OCI-LY7 (cell line): Measurements from ENCODE around the gene GPSM3. TPM values are rescaled to one million over a fixed set of nuclear protein-coding genes. Genes with fewer than 3 reads are reported as not detected.
"Not testable (repeated sequence)": the region's sequence is repeated elsewhere in the genome, so short reads cannot be mapped to it uniquely, and the experiment has no call there.

Experiments
- BruUV-seq: library from RNA; stranded (reverse); fragments of 400-500 nt; replicated peaks from 2 replicates; lab custom pipeline; 2021; lab: Mats Ljungman, UMichigan
- CTCF ChIA-PET: fragments of 300-600 bp; sonication (Branson Sonifier 250); formaldehyde crosslinking; loops from one replicate; lab custom pipeline; 2022; ENCODE audit warnings: antibody characterized with exemption; ENCODE audit not compliant: unreplicated experiment; lab: Charles Lee
- POLR2A ChIA-PET: fragments of 300-600 bp; sonication (Branson Sonifier 250); formaldehyde crosslinking; loops from one replicate; lab custom pipeline; 2022; ENCODE audit warnings: antibody characterized with exemption; lab: Charles Lee
- DNase-seq: peaks from one replicate; pipeline ENCODE4 v3.0.0-alpha.2; 2015; ENCODE audit warnings: low spot score
- H2AFZ ChIP-seq: fragments of 200-600 bp; sonication (generic), shearing (Covaris generic); 2 replicates; pipeline ENCODE4 v1.6.1; 2014; ENCODE audit warnings: mild to moderate bottlenecking, antibody characterized with exemption, low read length, moderate library complexity
- H3K27ac ChIP-seq: fragments of 200-600 bp; sonication (generic); 2 replicates; pipeline ENCODE4 v1.5.1; 2014; ENCODE audit warnings: mixed run types, low read depth, mild to moderate bottlenecking, moderate library complexity, low read length, inconsistent platforms; ENCODE audit not compliant: poor library complexity, severe bottlenecking
- H3K36me3 ChIP-seq: fragments of 200-600 bp; sonication (generic); 2 replicates; pipeline ENCODE4 v1.6.1; 2014; ENCODE audit warnings: mild to moderate bottlenecking, antibody characterized with exemption, low read length, moderate library complexity, mixed read lengths; ENCODE audit not compliant: insufficient read depth
- H3K4me1 ChIP-seq: fragments of 200-600 bp; sonication (generic); 2 replicates; pipeline ENCODE4 v1.5.1; 2014; ENCODE audit warnings: mild to moderate bottlenecking, low read length; ENCODE audit not compliant: insufficient read depth, poor library complexity, severe bottlenecking
- H3K4me2 ChIP-seq: fragments of 200-600 bp; sonication (generic); 2 replicates; pipeline ENCODE4 v1.6.1; 2014; ENCODE audit warnings: mild to moderate bottlenecking, low read length
- H3K4me3 ChIP-seq: fragments of 200-600 bp; sonication (generic); 2 replicates; pipeline ENCODE4 v1.5.1; 2014; ENCODE audit warnings: mild to moderate bottlenecking, low read depth, low read length; ENCODE audit not compliant: poor library complexity, severe bottlenecking
- H3K79me2 ChIP-seq: fragments of 200-600 bp; sonication (generic); 2 replicates; pipeline ENCODE4 v1.6.1; 2016; ENCODE audit warnings: low read depth, mild to moderate bottlenecking, low read length, moderate library complexity, mixed read lengths; ENCODE audit not compliant: insufficient read depth
- H3K9me2 ChIP-seq: fragments of 200-600 bp; sonication (generic); 2 replicates; pipeline ENCODE4 v1.6.1; 2016; ENCODE audit warnings: mild to moderate bottlenecking, low read length, mixed read lengths; ENCODE audit not compliant: insufficient read depth
- H3K9me3 ChIP-seq: fragments of 200-600 bp; sonication (generic); 2 replicates; pipeline ENCODE4 v1.6.1; 2014; ENCODE audit warnings: mild to moderate bottlenecking, mixed run types, low read length, mixed read lengths
- H4K20me1 ChIP-seq: fragments of 200-600 bp; sonication (generic); 2 replicates; pipeline ENCODE4 v1.6.1; 2014; ENCODE audit warnings: mild to moderate bottlenecking, antibody characterized with exemption, low read length, moderate library complexity, mixed read lengths; ENCODE audit not compliant: insufficient read depth
- CTCF ChIP-seq: fragments of 200-600 bp; sonication (generic); conservative IDR thresholded peaks from 2 replicates; pipeline ENCODE4 v1.5.1; 2014; ENCODE audit warnings: mild to moderate bottlenecking, antibody characterized with exemption, low read length, moderate library complexity, mixed read lengths
- EZH2phosphoT487 ChIP-seq: fragments of 200-600 bp; sonication (generic); IDR thresholded peaks from 2 replicates; pipeline ENCODE4 v1.6.1; 2018; ENCODE audit warnings: low read depth, borderline replicate concordance, mild to moderate bottlenecking, mixed run types, antibody characterized with exemption, low read length, moderate library complexity, mixed read lengths
- intact Hi-C: fragments of 100-400 bp; cut with micrococcal nuclease; formaldehyde crosslinking; loops from one replicate; pipeline ENCODE4 v1.10.0; 2022; ENCODE audit not compliant: unreplicated experiment
- total RNA-seq, 2 experiments: library from RNA; depleted of rRNA in 1 of 2; stranded (reverse); fragments of >200 nt in 1 of 2; shearing (Covaris generic) in 1 of 2; gene quantifications; 2 replicates each; pipeline ENCODE4 v1.2.3, GENCODE V29; 2014 to 2022

GPSM3 gene
- total RNA-seq, 2 experiments from 2014 or later: 94.4 to 100 TPM

DNA sequence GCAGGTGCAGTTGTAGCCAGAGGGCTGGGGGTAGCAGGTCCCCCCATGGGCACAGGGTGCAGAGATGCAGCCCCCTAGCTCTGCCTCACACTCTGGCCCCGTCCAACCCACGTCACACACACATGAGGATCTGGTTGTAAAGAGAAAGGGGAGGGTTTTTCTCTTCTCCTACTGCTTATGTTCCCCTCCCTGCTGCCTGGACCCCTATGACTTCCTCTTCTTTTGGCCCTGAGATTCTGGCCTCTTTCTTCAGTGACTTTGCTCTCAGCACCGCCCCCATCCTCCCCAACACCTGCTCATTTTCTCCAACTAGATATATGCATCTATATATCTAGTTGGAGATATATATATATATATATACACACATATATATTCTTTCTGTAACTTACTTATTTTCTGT, 21.7 kb upstream of the GPSM3 start:
- H3K79me2 ChIP-seq: no peaks in the 10 kb centered on the region
- no peaks in the 10 kb centered on the region for H3K9me2 ChIP-seq
- BruUV-seq: no TSS peak
- H4K20me1 ChIP-seq: no peaks in the 10 kb centered on the region
- no peaks in the 10 kb centered on the region for H3K36me3 ChIP-seq
- peaks cover 8% of the 10 kb centered on the region for H3K4me1 ChIP-seq
- ChIA-PET CTCF (no interaction called here), POLR2A (interaction anchor here (0.8 kb wide), 1 partner anchor 9 kb away, joined by 4 read pairs; no protein-coding TSS in a partner anchor)
- no peaks in the 10 kb centered on the region for H3K9me3 ChIP-seq
- H2AFZ ChIP-seq: no peak overlapping the region
- no peak overlapping the region for H3K4me3 ChIP-seq
- no peak overlapping the region for H3K27ac ChIP-seq
- DNase-seq: peak; percentile 32
- no peak overlapping the region for H3K4me2 ChIP-seq
- intact Hi-C loops: no loop called here
- TF ChIP-seq CTCF: no peak
- no peak for TF ChIP-seq EZH2phosphoT487

GRCh38 chr6:32213649-32214048, 21.2 kb upstream of the GPSM3 start:
- DNase-seq: no peak
- H3K9me2 ChIP-seq: no peaks in the 10 kb centered on the region
- H3K36me3 ChIP-seq: no peaks in the 10 kb centered on the region
- no peak overlapping the region for H3K4me3 ChIP-seq
- TF ChIP-seq CTCF (no peak), EZH2phosphoT487 (no peak)
- ChIA-PET POLR2A (no interaction called here), CTCF (no interaction called here)
- H3K9me3 ChIP-seq: no peaks in the 10 kb centered on the region
- no TSS peak for BruUV-seq
- H3K4me2 ChIP-seq: no peak overlapping the region
- H4K20me1 ChIP-seq: no peaks in the 10 kb centered on the region
- no peaks in the 10 kb centered on the region for H3K79me2 ChIP-seq
- H2AFZ ChIP-seq: no peak overlapping the region
- intact Hi-C loops: no loop called here
- H3K4me1 ChIP-seq: peaks cover 8% of the 10 kb centered on the region
- H3K27ac ChIP-seq: no peak overlapping the region

DNA sequence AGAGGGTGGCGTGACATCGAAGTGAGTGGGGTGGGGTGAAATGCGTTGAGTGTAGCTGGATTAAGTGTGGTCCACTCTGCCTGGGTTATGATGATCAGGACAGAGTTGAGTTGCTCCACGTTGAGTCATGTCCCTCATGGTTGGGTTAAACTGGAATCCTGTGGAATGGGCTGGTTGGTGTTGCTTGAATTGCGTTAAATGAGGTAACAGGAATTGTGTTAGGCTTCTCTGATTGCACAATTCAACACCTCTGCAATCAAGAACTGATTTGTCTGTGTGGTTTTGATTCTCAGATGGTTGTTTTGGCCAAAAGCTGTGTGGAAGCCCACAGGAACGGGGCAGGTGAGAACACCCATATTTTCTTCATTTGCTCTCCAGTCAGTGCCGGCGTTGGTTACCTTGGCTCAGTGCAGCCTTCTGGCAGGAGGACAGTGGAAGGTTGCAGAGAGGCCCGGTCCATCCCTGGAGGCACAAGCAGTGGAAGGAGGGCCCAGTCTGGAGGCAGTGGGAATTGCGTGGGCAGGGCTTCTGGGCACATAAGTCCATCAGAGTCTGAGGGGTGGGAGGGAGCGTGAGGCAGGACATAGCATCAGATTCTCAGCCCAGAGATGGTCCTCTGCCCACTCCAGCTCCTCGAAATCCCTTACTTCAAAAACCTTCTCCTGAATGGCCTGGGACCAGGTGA, 19.8 kb upstream of the GPSM3 start:
- POLR2A ChIA-PET: no interaction called here

DNA sequence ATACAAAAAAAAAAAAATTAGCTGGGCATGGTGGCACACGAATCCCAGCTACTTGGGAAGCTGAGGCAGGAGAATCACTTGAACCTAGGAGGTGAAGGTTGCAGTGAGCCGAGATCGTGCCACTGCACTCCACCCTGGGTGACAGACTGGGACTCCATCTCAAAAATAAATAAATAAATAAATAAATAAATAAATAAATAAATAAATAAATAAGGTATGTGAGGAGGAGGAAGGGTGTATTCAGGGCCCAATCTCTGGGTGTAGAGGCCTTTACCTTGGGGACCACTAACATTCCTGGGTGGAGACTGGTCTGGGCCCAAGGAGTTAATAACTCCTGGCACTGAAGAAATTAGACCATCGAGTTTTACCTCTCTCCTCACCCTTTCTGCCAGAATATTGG, 19.0 kb upstream of the GPSM3 start:
- BruUV-seq, intact Hi-C loops, H3K4me1 ChIP-seq, DNase-seq, H3K4me2 ChIP-seq, H3K9me3 ChIP-seq, H3K36me3 ChIP-seq, POLR2A ChIA-PET, H2AFZ ChIP-seq, H4K20me1 ChIP-seq, H3K4me3 ChIP-seq, H3K27ac ChIP-seq, CTCF ChIA-PET, H3K79me2 ChIP-seq, H3K9me2 ChIP-seq: not testable (repeated sequence)

More for the DNA sequence above, 19.8 kb upstream of the GPSM3 start:
- intact Hi-C loops: no loop called here
- Histone ChIP-seq H2AFZ (no peak overlapping the region), H4K20me1 (no peaks in the 10 kb centered on the region), H3K9me2 (no peaks in the 10 kb centered on the region), H3K36me3 (no peaks in the 10 kb centered on the region), H3K4me3 (no peak overlapping the region), H3K27ac (no peak overlapping the region), H3K79me2 (no peaks in the 10 kb centered on the region), H3K4me1 (peaks cover 2% of the 10 kb centered on the region), H3K9me3 (no peaks in the 10 kb centered on the region), H3K4me2 (no peak overlapping the region)
- DNase-seq: no peak
- CTCF ChIA-PET: no interaction called here
- TF ChIP-seq CTCF (no peak), EZH2phosphoT487 (no peak)
- BruUV-seq: no TSS peak
